GM18873 (cell line): ENCODE measurements around the gene ATXN3.

ENCODE experiments used
- ATAC-seq: cut with Tn5 transposase; IDR thresholded peaks from one replicate; pipeline ENCODE4 v1.9.1; 2021; ENCODE audit warnings: mild to moderate bottlenecking, moderate library complexity, moderate number of reproducible peaks; ENCODE audit not compliant: unreplicated experiment, low FRiP score

Gene ATXN3

DNA sequence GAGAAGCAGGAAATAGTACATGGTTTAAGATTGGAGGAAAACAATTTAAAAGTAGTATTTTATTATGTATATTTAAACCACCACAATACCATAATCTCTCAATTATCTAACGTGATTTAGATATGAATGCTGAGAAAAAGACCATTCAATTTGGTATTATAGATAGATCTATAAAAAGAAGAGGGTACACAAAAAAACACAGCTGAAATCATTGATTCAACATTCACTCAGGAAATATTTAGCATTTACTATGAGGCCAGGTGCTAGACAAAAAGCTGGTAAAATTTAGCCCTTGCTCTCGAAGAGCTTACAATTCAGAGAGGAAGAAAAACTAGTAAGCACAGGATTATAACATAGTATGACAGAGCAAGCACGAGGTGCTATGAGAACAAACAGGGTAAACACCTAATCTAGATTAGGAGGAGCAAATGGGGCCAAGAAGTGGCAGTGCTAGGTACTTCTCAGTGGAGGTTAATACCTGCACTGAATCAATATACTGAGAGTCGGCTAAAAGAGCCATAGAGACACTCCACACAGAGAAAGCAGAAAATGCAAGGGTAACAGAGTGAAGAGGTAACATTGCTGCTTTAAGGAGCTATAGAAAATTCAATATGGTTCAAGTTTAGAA lies 94.1 kb downstream of the ATXN3 start:
- ATAC-seq = no peak

DNA sequence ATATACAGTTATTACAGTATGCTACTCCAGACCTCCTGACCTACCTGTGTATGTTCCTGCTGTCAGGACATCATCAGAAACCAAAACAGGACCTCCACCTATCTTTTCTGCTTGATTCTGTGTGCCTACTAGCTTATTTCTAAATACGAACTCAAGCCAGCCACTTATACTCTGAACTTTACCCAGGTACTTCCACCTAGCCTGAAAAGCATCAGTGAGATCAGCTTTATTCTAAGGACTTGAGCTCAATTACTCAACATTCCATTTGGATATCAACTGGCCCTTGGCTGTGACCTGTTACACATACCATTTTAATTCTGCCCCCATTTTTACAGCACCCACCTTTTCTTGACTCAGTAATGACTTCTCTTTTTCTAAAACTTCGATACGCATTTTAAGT lies 95.7 kb downstream of the ATXN3 start:
- no peak for ATAC-seq

DNA sequence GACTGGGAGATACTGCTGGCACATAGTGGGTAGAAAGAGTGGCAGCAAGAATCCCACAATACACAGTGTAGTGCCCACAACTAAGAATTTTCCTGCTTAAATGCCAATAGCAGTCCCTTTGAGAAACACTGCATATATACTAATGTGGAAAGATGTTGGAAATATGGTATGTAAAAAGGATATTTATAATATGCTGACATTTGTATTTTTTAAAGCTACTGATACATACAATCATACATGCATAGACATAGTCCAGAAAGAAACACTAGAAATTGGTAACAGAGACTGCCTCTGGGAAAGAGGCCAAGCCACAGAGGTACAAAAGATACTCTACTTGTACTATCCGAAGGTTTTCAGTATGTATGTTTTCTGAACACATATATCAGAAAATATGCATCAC lies 96.8 kb downstream of the ATXN3 start:
- no peak for ATAC-seq
